Activated CD8-positive, alpha-beta memory T cell treated with anti-CD3 and anti-CD28 coated beads, Interleukin-2, amount 10 ng/mL, durations not matched to agents 7 days and 5 days (primary cell): ENCODE data around the gene SCUBE2. TPM values are rescaled to one million over a fixed set of nuclear protein-coding genes. Genes with fewer than 3 reads are reported as not detected.

Experiments used
- ATAC-seq: fragments of 150-1000 bp; cut with Tn5 transposase; one replicate; pipeline ENCODE4 v1.10.0; 2021; ENCODE audit warnings: moderate library complexity
- CTCF ChIA-PET: fragments of 350-600 bp; sonication (Branson Sonifier 250); formaldehyde crosslinking; loops from one replicate; lab custom pipeline; 2021; ENCODE audit warnings: antibody characterized with exemption; lab: Charles Lee
- DNase-seq: peaks from one replicate; pipeline ENCODE4 v3.0.0-alpha.2; 2020
- H3K27ac Mint-ChIP-seq: one replicate; pipeline ENCODE4 v1.8.0; 2021; ENCODE audit warnings: mild to moderate bottlenecking, mixed read lengths
- H3K27me3 Mint-ChIP-seq: one replicate; pipeline ENCODE4 v1.8.0; 2021; ENCODE audit warnings: mixed read lengths
- H3K36me3 Mint-ChIP-seq: one replicate; pipeline ENCODE4 v1.8.0; 2021; ENCODE audit warnings: mild to moderate bottlenecking, mixed read lengths
- H3K4me1 Mint-ChIP-seq: one replicate; pipeline ENCODE4 v1.8.0; 2021; ENCODE audit warnings: mixed read lengths
- H3K4me3 Mint-ChIP-seq: one replicate; pipeline ENCODE4 v1.8.0; 2021; ENCODE audit warnings: mild to moderate bottlenecking, moderate library complexity, mixed read lengths
- H3K9me3 Mint-ChIP-seq: one replicate; pipeline ENCODE4 v1.8.0; 2022; ENCODE audit warnings: low read depth, mixed read lengths
- total RNA-seq, 2 experiments: library from RNA; stranded (reverse); gene quantifications; one replicate each; pipeline ENCODE4 v1.2.3, GENCODE V29; 2021

The SCUBE2 gene
- not detected for total RNA-seq

DNA sequence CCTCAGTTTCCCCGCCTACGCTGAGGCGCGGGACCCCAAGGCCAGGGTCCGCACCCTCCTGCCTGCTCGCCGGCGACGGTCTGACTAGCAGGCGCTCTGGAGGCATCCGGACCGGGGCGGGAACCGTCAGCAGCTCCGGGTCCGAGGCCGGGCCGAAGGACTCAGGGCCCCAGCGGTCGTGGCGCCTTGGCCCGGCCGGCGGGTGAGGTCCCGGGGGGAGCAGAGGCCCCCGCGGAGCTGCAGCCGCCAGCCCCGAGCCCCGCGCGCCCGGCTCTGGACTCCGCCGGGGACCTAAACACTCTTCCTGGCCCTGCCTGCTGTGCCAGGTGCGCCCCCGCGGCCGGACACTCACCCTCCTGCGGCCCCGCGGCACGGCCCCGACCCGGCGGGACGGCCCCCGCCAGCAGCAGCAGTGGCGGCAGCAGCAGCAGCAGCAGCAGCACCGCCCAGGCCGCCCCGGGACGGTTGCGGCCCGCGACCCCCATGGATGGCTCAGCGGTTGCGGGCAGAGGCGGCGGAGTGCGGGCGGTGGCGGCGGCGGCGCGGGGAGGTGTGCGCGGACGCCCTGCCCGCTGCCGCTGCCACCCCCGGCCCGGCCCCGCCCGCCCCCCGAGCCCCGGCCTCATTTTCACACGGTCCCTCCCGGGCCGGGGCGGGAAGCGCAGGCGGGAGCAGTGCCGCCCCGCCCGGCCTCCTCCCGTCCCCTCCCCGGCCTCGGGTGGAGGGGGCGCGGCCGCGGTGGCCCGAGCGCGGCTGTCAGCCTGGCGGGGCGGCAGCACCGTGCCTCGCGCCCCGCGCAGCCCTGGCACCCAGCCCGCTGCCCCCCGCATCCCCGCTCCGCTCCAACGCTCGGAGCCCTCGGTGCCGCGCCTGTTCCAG lies at the start of gene SCUBE2:
SCUBE2 (minus strand) TSS at position 556 of the 879 bp plus-strand sequence; CDS start at position 485, 71 bp downstream.
- H3K27me3 Mint-ChIP-seq: peaks cover 62% of the 10 kb centered on the region
- CTCF ChIA-PET: no interaction called here
- H3K9me3 Mint-ChIP-seq: no peaks in the 10 kb centered on the region
- H3K27ac Mint-ChIP-seq: no peak within 1 kb of the TSS
- H3K4me3 Mint-ChIP-seq: no peak within 1 kb of the TSS
- H3K4me1 Mint-ChIP-seq: no peaks in the 10 kb centered on the region
- no peaks in the 10 kb centered on the region for H3K36me3 Mint-ChIP-seq
- peak; percentile 55 for ATAC-seq
- no peak for DNase-seq

DNA sequence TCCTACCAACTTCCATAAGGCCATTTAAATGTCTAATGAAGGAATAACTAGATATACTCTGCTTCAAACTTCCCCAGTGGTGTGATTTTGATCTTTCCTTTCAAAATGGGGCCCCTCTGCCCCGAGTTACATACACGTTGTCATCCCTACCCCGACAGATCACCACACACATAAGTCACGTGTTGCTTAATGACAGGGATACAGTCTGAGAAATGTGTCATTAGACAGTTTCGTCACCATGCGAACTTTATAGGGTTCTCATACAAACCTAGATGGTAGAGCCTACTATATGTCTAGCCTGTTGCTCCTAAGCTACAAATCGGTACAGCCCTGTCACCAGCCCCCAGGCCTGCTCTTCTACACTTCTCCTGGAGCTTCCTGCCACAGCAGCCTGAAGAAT lies 49.8 kb upstream of the SCUBE2 start:
- Mint-ChIP-seq H3K4me3 (no peak overlapping the region), H3K9me3 (no peaks in the 10 kb centered on the region), H3K27me3 (no peaks in the 10 kb centered on the region), H3K36me3 (no peaks in the 10 kb centered on the region), H3K4me1 (peaks cover 20% of the 10 kb centered on the region), H3K27ac (no peak overlapping the region)
- CTCF ChIA-PET: interaction anchor here (1.0 to 1.4 kb wide), 2 partner anchors 125 to 366 kb away, joined by 3 to 7 read pairs; no protein-coding TSS in a partner anchor
- no peak for DNase-seq
- ATAC-seq: no peak

DNA sequence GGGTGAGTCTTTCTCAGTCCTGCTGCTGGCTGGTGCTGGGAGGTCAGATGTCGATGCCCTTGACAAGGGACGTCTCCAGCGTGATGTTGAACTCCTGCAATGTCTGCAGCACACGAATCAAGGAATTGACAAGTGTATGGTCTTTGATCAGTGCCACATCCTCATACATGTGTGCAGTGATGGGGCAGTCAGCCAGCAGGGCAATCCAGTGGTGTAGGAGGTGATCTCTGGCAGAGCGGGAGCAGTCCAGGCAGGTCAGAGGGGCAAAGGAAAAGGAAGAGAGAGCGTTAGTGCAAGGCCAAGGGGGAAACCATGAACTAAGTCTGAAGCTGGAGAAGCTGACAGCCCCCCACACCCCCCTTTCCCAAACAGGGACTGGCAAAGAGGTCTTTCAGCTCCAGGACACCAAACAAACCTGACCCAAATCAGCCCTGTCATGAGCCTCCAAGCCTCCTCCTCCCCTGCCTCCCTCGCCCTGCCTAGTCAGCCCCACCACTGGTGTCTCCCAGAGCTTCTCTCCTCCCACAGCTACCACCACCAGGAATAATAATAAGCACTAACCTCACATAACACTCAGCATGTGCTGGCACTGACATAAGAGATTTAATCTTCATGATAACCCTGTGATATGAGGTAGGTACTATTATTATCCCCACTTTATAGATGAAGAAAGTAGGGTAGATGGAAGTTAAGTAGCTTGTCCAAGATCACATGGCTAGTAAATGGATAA lies 48.4 kb upstream of the SCUBE2 start:
- H3K4me3 Mint-ChIP-seq: no peak overlapping the region
- H3K9me3 Mint-ChIP-seq: no peaks in the 10 kb centered on the region
- CTCF ChIA-PET: interaction anchor here (1.2 to 1.4 kb wide), 2 partner anchors 10 to 124 kb away, joined by 3 to 7 read pairs; no protein-coding TSS in a partner anchor
- no peaks in the 10 kb centered on the region for H3K36me3 Mint-ChIP-seq
- H3K27ac Mint-ChIP-seq: no peak overlapping the region
- ATAC-seq (no peak), DNase-seq (no peak)
- H3K4me1 Mint-ChIP-seq: peaks cover 21% of the 10 kb centered on the region
- H3K27me3 Mint-ChIP-seq: no peaks in the 10 kb centered on the region

DNA sequence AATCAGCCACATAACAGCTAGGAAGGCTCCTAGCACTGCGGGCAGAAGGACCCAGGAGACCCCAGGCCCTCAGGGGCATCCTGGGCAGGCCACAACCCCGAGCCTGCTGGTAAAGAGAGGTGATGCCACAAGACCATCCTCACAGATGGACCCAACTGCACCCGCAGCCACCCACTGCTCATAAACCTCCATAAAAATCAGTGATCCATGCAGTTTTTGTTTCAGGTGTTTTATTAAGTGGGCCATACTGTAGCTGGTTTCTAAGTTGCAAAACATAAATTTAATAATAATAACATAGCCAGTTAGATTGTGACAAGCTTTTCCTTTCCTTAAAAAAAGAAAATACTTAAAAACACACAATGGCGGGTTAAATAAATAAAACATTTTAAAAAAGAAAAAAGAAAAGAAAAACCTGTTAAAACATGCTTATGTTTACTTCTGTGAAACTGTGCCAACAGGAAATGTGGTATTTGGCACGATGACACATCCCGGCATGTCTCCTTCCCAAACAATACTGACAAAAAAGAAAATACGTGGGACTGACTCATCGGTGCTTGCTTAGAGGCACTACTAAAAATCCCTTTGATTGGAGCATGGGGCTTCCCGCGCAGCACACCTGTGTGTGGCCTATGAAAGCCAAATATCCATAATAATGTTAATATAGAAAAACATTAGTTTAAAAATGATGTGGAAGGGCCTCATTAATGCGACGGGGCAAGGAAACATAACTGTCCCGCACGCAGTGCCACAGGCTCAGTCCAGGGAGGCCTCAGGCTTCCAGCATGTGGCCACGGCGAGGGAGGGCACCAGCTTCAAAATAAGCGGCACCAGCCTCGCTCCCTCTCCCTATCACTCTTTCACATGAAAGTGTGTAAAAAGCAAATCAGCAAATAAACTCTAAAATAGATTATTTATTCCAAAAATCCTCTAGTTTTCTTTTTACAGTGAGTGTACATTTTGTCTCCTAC lies 47.5 kb upstream of the SCUBE2 start:
- H3K27me3 Mint-ChIP-seq: no peaks in the 10 kb centered on the region
- H3K4me1 Mint-ChIP-seq: peaks cover 21% of the 10 kb centered on the region
- no peak for DNase-seq
- CTCF ChIA-PET: interaction anchor here (0.6 to 2.9 kb wide), 24 partner anchors 8 to 831 kb away, joined by 3 to 79 read pairs (median 4); partner anchors contain the start of gene TMEM9B
- ATAC-seq: no peak
- no peak overlapping the region for H3K4me3 Mint-ChIP-seq
- no peaks in the 10 kb centered on the region for H3K9me3 Mint-ChIP-seq
- no peaks in the 10 kb centered on the region for H3K36me3 Mint-ChIP-seq
- H3K27ac Mint-ChIP-seq: no peak overlapping the region

DNA sequence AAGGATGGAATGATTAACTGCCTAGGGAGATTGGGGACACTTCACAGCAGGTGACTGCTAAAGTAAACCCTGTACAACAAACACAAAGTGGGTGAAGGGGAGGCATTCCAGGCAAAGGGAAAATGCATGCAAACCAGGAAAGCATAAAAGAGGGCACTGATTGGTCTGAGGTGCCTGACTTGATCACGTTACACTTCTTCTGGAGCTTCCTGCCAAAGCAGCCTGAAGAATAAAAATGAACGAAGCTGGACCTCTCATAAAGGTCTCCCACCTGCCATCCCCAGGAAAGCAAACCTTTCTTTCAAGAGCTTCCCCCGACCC lies 46.7 kb upstream of the SCUBE2 start:
- Mint-ChIP-seq H3K27me3 (no peaks in the 10 kb centered on the region), H3K9me3 (no peaks in the 10 kb centered on the region), H3K4me3 (no peak overlapping the region), H3K36me3 (no peaks in the 10 kb centered on the region), H3K4me1 (peaks cover 21% of the 10 kb centered on the region), H3K27ac (no peak overlapping the region)
- DNase-seq: no peak
- peak; percentile 17 for ATAC-seq
- CTCF ChIA-PET: interaction anchor here (0.5 to 2.9 kb wide), 48 partner anchors 9 to 832 kb away, joined by 3 to 79 read pairs (median 4); partner anchors contain the start of genes NRIP3 and TMEM9B

DNA sequence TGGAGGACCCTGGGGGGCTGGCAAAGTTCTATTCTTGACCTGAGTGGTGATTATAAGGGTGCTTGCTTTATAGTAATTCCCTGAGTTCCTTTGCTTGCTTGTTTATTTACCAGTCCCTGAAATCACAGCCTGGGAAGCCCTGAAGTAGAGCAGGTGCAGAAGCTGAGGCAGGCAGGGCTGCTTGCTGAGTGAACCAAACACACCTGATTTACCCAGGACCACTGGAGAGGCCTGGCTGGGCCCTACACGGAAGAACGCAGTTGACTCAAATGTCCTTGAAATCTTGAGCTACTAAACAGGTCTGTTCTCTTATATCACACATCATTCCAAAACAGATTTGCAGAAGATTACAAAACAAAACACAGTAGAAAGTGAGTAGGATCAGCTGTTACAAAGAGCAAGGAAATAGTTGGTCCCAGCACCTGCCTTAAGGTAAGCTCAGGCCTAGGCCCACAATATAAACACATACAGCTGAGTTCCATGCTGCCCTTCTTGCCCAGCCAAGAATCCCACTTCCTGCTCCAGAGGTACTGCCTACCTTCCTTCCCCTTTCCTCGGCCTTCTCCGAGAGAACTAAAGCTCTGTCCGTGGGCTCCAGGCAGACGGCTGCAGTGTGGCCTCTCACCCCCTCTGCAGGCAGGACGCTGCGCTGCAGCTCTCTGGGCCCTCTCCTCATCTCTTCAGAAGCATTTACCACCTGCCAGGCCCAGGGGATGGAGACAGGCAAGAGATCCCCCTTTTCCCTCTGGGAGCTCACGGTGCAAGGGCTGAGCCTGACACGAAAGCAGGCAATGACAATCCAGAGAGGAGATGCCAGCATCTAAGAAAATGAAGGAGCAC lies 46.1 kb upstream of the SCUBE2 start:
- CTCF ChIA-PET: interaction anchor here (0.5 to 2.9 kb wide), 53 partner anchors 9 to 833 kb away, joined by 3 to 79 read pairs (median 4); partner anchors contain the start of genes NRIP3 and TMEM9B
- H3K27me3 Mint-ChIP-seq: no peaks in the 10 kb centered on the region
- no peak overlapping the region for H3K4me3 Mint-ChIP-seq
- peak; percentile 97 for ATAC-seq
- peak; percentile 76 for DNase-seq
- H3K36me3 Mint-ChIP-seq: no peaks in the 10 kb centered on the region
- peaks cover 21% of the 10 kb centered on the region for H3K4me1 Mint-ChIP-seq
- no peaks in the 10 kb centered on the region for H3K9me3 Mint-ChIP-seq
- H3K27ac Mint-ChIP-seq: peak overlapping the region; percentile 20

DNA sequence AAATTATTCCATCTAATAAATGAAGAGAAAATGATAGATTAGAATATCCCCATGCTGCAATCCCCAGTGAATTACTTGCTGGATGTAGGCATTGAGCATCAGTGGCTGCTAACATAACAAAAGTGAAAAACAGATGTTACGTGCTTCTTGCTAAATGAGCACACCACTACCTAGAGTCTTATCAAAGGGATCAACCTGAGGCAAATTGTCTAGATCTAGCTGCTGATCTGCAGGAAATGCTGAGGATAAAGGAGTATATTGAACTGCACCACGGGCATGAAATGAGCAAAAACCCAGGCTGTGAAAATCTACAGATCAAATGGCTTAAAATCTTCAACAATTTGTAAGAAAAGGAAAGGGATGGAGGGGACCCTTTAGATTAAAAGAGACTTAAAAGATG lies 45.3 kb upstream of the SCUBE2 start:
- no peak overlapping the region for H3K4me3 Mint-ChIP-seq
- no peaks in the 10 kb centered on the region for H3K36me3 Mint-ChIP-seq
- CTCF ChIA-PET: interaction anchor here (1.0 to 2.9 kb wide), 10 partner anchors 10 to 398 kb away, joined by 3 to 79 read pairs (median 7); partner anchors contain the start of gene TMEM9B
- H3K27me3 Mint-ChIP-seq: no peaks in the 10 kb centered on the region
- peaks cover 21% of the 10 kb centered on the region for H3K4me1 Mint-ChIP-seq
- ATAC-seq (no peak), DNase-seq (no peak)
- H3K27ac Mint-ChIP-seq: no peak overlapping the region
- no peaks in the 10 kb centered on the region for H3K9me3 Mint-ChIP-seq

DNA sequence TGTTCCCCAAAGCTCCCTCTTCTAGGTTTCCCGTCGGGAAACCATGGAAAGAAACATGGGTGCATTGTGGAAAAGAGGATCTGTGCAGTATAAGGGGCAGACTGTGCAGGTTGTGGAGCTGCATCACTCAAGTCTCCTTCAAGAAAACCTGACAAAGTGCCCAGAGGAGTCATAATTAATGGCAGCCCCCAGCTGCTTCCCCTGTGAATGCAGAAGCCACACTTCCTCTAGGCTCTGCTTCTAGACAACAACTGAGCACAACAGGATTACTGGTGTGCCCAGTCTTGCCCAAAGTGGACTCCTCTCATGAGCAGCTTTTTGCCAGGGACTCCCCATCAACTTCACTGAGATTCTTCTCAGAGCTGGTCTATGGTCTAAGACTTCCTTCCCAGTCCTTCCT lies 42.6 kb upstream of the SCUBE2 start:
- CTCF ChIA-PET: interaction anchor here (0.8 to 1.4 kb wide), 2 partner anchors 9 to 118 kb away, joined by 3 to 4 read pairs; no protein-coding TSS in a partner anchor

DNA sequence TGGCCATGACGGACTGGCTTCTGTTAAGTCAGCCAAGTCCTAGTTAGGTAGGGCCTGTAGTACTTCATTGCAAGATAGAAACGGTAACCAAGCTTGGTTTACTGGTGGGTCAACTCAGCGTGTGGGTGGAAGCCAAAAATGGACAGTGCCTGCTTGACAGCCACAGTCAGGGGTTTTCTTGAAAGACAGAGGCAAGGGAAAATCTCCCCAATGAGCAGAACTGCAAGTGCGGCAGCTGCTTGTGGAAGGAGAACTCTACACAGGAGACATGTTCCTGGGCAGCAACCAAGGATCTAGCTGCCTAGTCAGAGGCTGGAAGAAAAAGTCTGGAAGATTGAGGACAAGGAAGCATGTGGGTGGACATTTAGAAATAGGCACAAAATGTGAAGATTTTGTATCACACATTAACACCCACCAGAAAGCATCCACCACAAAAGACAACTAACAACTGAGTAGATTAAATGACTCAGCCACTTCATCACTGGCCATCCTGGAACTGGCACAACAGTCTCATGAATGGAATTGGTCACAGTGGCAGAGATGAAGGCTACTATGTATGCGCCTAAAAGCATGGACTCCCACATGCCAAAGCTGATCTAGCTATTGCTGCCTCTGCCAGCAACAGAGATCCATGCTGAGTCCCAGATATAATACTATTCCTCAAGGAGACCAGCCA lies 40.9 kb upstream of the SCUBE2 start:
- H3K9me3 Mint-ChIP-seq: no peaks in the 10 kb centered on the region
- peaks cover 2% of the 10 kb centered on the region for H3K36me3 Mint-ChIP-seq
- H3K4me3 Mint-ChIP-seq: no peak overlapping the region
- CTCF ChIA-PET: no interaction called here
- H3K4me1 Mint-ChIP-seq: peaks cover 10% of the 10 kb centered on the region
- H3K27me3 Mint-ChIP-seq: peaks cover 3% of the 10 kb centered on the region
- no peak overlapping the region for H3K27ac Mint-ChIP-seq
- no peak for ATAC-seq
- DNase-seq: no peak

More for the DNA sequence above, 42.6 kb upstream of the SCUBE2 start:
- DNase-seq: no peak
- Mint-ChIP-seq H3K27ac (no peak overlapping the region), H3K36me3 (no peaks in the 10 kb centered on the region), H3K4me3 (no peak overlapping the region), H3K4me1 (peaks cover 17% of the 10 kb centered on the region), H3K27me3 (no peaks in the 10 kb centered on the region), H3K9me3 (no peaks in the 10 kb centered on the region)
- ATAC-seq: no peak

DNA sequence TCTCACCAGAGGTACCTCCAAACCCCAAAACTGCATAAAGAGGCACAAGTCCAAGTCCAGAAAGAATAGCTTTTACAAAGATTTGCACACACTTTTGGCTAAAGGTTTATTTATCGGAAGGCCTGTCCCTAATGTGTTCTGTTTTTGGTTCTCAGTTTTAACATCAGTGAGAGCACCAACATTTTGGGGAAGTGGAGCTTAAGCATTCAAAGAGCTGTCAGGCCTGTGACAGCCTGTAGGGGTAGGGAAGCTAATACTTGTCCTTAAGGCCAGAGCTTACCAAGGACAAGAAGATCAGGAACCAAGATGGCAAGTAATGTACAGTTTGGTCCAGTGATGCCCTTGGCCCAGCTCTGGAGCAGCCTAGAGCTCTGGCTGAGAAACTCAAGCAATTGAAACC lies 38.9 kb upstream of the SCUBE2 start:
- ATAC-seq: no peak

DNA sequence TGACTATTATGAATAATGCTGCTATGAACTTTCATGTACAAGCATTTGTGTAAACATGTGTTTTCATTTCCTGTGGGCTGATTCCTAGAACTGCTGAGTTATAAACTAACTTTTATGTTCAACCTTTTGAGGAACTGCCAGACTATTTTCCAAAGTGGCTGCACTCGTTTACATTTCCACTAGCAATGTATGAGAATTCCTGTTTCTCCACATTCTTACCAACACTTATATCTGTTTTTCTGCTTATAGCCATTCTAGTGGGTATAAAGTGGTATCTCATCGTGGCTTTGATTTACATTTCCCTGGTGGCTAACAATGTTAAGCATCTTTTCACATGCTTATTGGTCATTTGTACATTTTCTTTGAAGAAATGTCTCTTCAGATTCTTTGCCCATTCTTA lies 35.2 kb upstream of the SCUBE2 start:
- no peak for DNase-seq
- peaks cover 12% of the 10 kb centered on the region for H3K27me3 Mint-ChIP-seq
- peaks cover 2% of the 10 kb centered on the region for H3K36me3 Mint-ChIP-seq
- no peak overlapping the region for H3K27ac Mint-ChIP-seq
- no peaks in the 10 kb centered on the region for H3K9me3 Mint-ChIP-seq
- no peak for ATAC-seq
- peaks cover 11% of the 10 kb centered on the region for H3K4me1 Mint-ChIP-seq
- CTCF ChIA-PET: interaction anchor here (1.0 to 1.4 kb wide), 2 partner anchors 11 kb away, joined by 3 to 5 read pairs; no protein-coding TSS in a partner anchor
- no peak overlapping the region for H3K4me3 Mint-ChIP-seq

More for the DNA sequence above, 38.9 kb upstream of the SCUBE2 start:
- H3K4me3 Mint-ChIP-seq: no peak overlapping the region
- DNase-seq: no peak
- CTCF ChIA-PET: interaction anchor here (0.8 to 1.3 kb wide), 2 partner anchors 10 to 26 kb away, joined by 3 read pairs; no protein-coding TSS in a partner anchor
- peaks cover 2% of the 10 kb centered on the region for H3K36me3 Mint-ChIP-seq
- H3K9me3 Mint-ChIP-seq: no peaks in the 10 kb centered on the region
- H3K4me1 Mint-ChIP-seq: peaks cover 9% of the 10 kb centered on the region
- H3K27ac Mint-ChIP-seq: no peak overlapping the region
- H3K27me3 Mint-ChIP-seq: peaks cover 4% of the 10 kb centered on the region
